IMR-90 (cell line): Measurements from ENCODE around the gene EGLN1. TPM values are rescaled to one million over a fixed set of nuclear protein-coding genes. Genes with fewer than 3 reads are reported as not detected.

Source experiments
- ATAC-seq: fragments of 200-7000 bp; cut with Tn5 transposase; 2 replicates; pipeline ENCODE4 v1.9.1; 2020; ENCODE audit warnings: low read depth, mild to moderate bottlenecking, moderate library complexity
- BruUV-seq: library from RNA; stranded (reverse); fragments of 400-500 nt; replicated peaks from 2 replicates; lab custom pipeline; 2021; lab: Mats Ljungman, UMichigan
- CTCF ChIA-PET: fragments of 300-600 bp; formaldehyde crosslinking; extraction: SDS; loops from one replicate; lab custom pipeline; 2021; ENCODE audit warnings: antibody characterized with exemption; lab: Yijun Ruan, JAX
- POLR2A ChIA-PET: fragments of 300-600 bp; sonication (Branson Sonifier 250); formaldehyde crosslinking; loops from one replicate; lab custom pipeline; 2022; ENCODE audit warnings: antibody characterized with exemption; ENCODE audit not compliant: unreplicated experiment; lab: Charles Lee
- DNase-seq: peaks from one replicate; pipeline ENCODE4 v3.0.0; 2013
- H2AFZ ChIP-seq: replicated peaks from 2 replicates; pipeline ENCODE3; 2013; ENCODE audit warnings: low read length, mild to moderate bottlenecking; ENCODE audit not compliant: poor library complexity
- H2AK5ac ChIP-seq: 2 replicates; pipeline ENCODE4 v1.6.1; 2013; ENCODE audit warnings: low read depth, low read length, inconsistent platforms
- H2AK9ac ChIP-seq: replicated peaks from 2 replicates; pipeline ENCODE3; 2013; ENCODE audit warnings: mild to moderate bottlenecking, low read depth, low read length, moderate library complexity; ENCODE audit not compliant: poor library complexity
- H2BK120ac ChIP-seq: 2 replicates; pipeline ENCODE4 v1.6.1; 2013; ENCODE audit warnings: low read depth, low read length, inconsistent platforms
- H2BK15ac ChIP-seq: 3 replicates; pipeline ENCODE4 v1.6.1; 2013; ENCODE audit warnings: low read depth, low read length, inconsistent platforms
- H2BK20ac ChIP-seq: 2 replicates; pipeline ENCODE4 v1.6.1; 2013; ENCODE audit warnings: low read depth, mild to moderate bottlenecking, inconsistent platforms, low read length, moderate library complexity
- H2BK5ac ChIP-seq: 2 replicates; pipeline ENCODE4 v1.6.1; 2013; ENCODE audit warnings: mild to moderate bottlenecking, low read depth, low read length, inconsistent platforms; ENCODE audit not compliant: poor library complexity, severe bottlenecking
- H3K14ac ChIP-seq: replicated peaks from 2 replicates; pipeline ENCODE4 v1.6.1; 2013; ENCODE audit warnings: low read depth, low read length, inconsistent platforms
- H3K18ac ChIP-seq: 2 replicates; pipeline ENCODE4 v1.6.1; 2013; ENCODE audit warnings: low read depth, low read length, control low read depth
- H3K23ac ChIP-seq: 2 replicates; pipeline ENCODE4 v1.6.1; 2013; ENCODE audit warnings: low read depth, low read length, inconsistent platforms
- H3K27ac ChIP-seq: 2 replicates; pipeline ENCODE4 v1.5.1; 2013; ENCODE audit warnings: mild to moderate bottlenecking, control low read depth, low read length; ENCODE audit not compliant: insufficient read depth
- H3K27me3 ChIP-seq: 2 replicates; pipeline ENCODE4 v1.6.1; 2013; ENCODE audit warnings: low read length; ENCODE audit not compliant: control insufficient read depth, insufficient read depth
- H3K36me3 ChIP-seq: 2 replicates; pipeline ENCODE4 v1.6.1; 2013; ENCODE audit warnings: low read length, mixed read lengths; ENCODE audit not compliant: control insufficient read depth, insufficient read depth
- H3K4ac ChIP-seq: 2 replicates; pipeline ENCODE4 v1.6.1; 2013; ENCODE audit warnings: low read depth, low read length, inconsistent platforms
- H3K4me1 ChIP-seq: 2 replicates; pipeline ENCODE4 v1.6.1; 2013; ENCODE audit warnings: low read length, mixed read lengths; ENCODE audit not compliant: control insufficient read depth, insufficient read depth
- H3K4me2 ChIP-seq: 2 replicates; pipeline ENCODE4 v1.6.1; 2013; ENCODE audit warnings: low read depth, mild to moderate bottlenecking, control low read depth, low read length, moderate library complexity
- H3K4me3 ChIP-seq: 2 replicates; pipeline ENCODE4 v1.5.1; 2013; ENCODE audit warnings: low read depth, mild to moderate bottlenecking, control low read depth, low read length, moderate library complexity; ENCODE audit not compliant: insufficient read depth
- H3K56ac ChIP-seq: 2 replicates; pipeline ENCODE4 v1.6.1; 2013; ENCODE audit warnings: low read length, inconsistent platforms; ENCODE audit not compliant: insufficient read depth; ENCODE audit errors: extremely low read depth
- H3K79me1 ChIP-seq, 2 experiments: 2 replicates each; pipeline ENCODE4 v1.6.1; 2013; ENCODE audit warnings: low read length in 2 of 2, inconsistent platforms in 1 of 2, low read depth in 1 of 2
- H3K9ac ChIP-seq: 2 replicates; pipeline ENCODE4 v1.6.1; 2013; ENCODE audit warnings: low read depth, low read length, control low read depth
- H3K9me1 ChIP-seq: 2 replicates; pipeline ENCODE4 v1.6.1; 2013; ENCODE audit warnings: low read length, inconsistent platforms; ENCODE audit not compliant: insufficient read depth
- H3K9me3 ChIP-seq: 2 replicates; pipeline ENCODE4 v1.6.1; 2013; ENCODE audit warnings: low read length; ENCODE audit not compliant: control insufficient read depth, insufficient read depth
- H4K20me1 ChIP-seq: 2 replicates; pipeline ENCODE4 v1.6.1; 2013; ENCODE audit warnings: low read length, inconsistent platforms; ENCODE audit not compliant: insufficient read depth
- H4K5ac ChIP-seq: 2 replicates; pipeline ENCODE4 v1.6.1; 2013; ENCODE audit warnings: mild to moderate bottlenecking, low read depth, low read length, control low read depth
- H4K8ac ChIP-seq, 2 experiments: 2 replicates each; pipeline ENCODE4 v1.6.1; 2013; ENCODE audit warnings: low read depth in 2 of 2, low read length in 2 of 2, control low read depth in 1 of 2, inconsistent platforms in 1 of 2
- H4K91ac ChIP-seq: 2 replicates; pipeline ENCODE4 v1.6.1; 2013; ENCODE audit warnings: low read depth, low read length, inconsistent platforms; ENCODE audit not compliant: insufficient read depth
- MXI1 ChIP-seq: IDR thresholded peaks from 2 replicates; pipeline ENCODE4 v1.6.1; 2012; ENCODE audit warnings: low read depth, mild to moderate bottlenecking, low read length, moderate library complexity, borderline replicate concordance
- POLR2A ChIP-seq: IDR thresholded peaks from 2 replicates; pipeline ENCODE4 v1.6.1; 2012; ENCODE audit warnings: mild to moderate bottlenecking, low read depth, low read length
- WGBS, 2 experiments: methylation state at CpG; one replicate each; pipeline versions ENCODE4 v1.1.5 to v1.1.7; 2013; ENCODE audit warnings: missing lambda C conversion rate in 2 of 2; ENCODE audit not compliant: insufficient read length in 1 of 2; ENCODE audit errors: extremely low coverage in 2 of 2; 5-methylcytosine and 5-hydroxymethylcytosine counted together
- dilution Hi-C: fragments of 300-500 bp; cut with HindIII; formaldehyde crosslinking; loops from one replicate; pipeline ENCODE4 v1.14.3; 2018; ENCODE audit warnings: low sequenced_read_pairs; ENCODE audit not compliant: unreplicated experiment
- in situ Hi-C: fragments of 300-500 bp; cut with MboI; formaldehyde crosslinking; loops from 3 replicates; pipeline ENCODE4 v1.14.3; 2019; ENCODE audit warnings: low sequenced_read_pairs, inconsistent platforms, mixed read lengths
- intact Hi-C: fragments of 100-400 bp; cut with micrococcal nuclease; formaldehyde crosslinking; loops from 2 replicates; pipeline ENCODE4 v1.10.0; 2022
- polyA plus RNA-seq, 3 experiments: library from polyadenylated mRNA; depleted of rRNA; stranded (reverse); fragments of >200 nt; gene quantifications; 2 replicates each; pipeline ENCODE4 v1.2.3, GENCODE V29; 2012; ENCODE audit warnings: low replicate concordance in 1 of 3
- total RNA-seq: library from RNA; depleted of rRNA; stranded (reverse); fragments of >200 nt; gene quantifications from 2 replicates; pipeline ENCODE4 v1.2.3, GENCODE V29; 2012
- TF ChIP-seq, protein P1 (sequence below): conservative IDR thresholded peaks from 2 replicates; pipeline ENCODE4 v1.5.1; 2012; ENCODE audit warnings: mild to moderate bottlenecking, low read depth, low read length, improper control_type of control experiment

EGLN1 gene
- total and polyA plus RNA-seq, 2 of the 4 experiments (the other 2 are of a cell fraction): 25.7 to 26.9 TPM

DNA sequence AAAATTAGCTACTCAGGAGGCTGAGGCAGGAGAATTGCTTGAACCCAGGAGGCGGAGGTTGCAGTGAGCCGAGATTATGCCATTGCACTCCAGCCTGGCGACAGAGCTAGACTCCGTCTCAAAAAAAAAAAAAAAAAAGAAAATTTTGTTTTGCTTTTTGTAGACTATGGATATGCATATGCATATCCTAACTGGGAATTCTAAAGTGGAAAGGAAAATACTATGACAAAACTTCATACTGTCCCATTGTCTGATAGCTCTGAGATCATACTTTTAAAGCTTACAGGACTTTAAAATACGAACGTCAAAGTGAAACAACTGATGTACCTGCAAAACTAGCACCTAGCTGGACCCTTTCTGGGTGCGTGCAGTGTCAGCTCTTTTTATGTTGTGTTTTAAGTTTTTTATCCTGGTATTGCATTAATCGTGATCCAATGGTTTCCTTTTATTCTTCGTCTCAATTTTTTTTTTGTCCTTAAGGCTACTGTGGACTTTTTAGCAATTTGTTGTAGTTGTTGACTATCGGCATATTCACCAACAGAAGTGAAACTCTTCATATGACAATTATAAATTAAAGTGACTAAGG is 64.8 kb downstream of the EGLN1 start:
- H3K14ac ChIP-seq: no peak overlapping the region
- dilution Hi-C loops (no loop called here), intact Hi-C loops (loop anchor here (5.0 kb wide), 1 partner anchor 400 kb away; no protein-coding TSS in a partner anchor), in situ Hi-C loops (no loop called here)
- H2BK20ac ChIP-seq: no peak overlapping the region
- no peak overlapping the region for H4K8ac ChIP-seq
- WGBS, 2 experiments: 100% methylated on average over 2 of the region's 10 CpGs; no CpG with 5 or more reads in 1 of the 2 experiments
- peaks cover 5% of the 10 kb centered on the region for H3K36me3 ChIP-seq
- no peak overlapping the region for H2AK9ac ChIP-seq
- H3K4ac ChIP-seq: no peak overlapping the region
- no peak overlapping the region for H4K91ac ChIP-seq
- CTCF ChIA-PET: interaction anchor here (0.6 to 0.9 kb wide), 2 partner anchors 175 to 227 kb away, joined by 4 read pairs; no protein-coding TSS in a partner anchor
- H3K79me1 ChIP-seq: peaks cover 18 to 19% of the 10 kb centered on the region in 2 experiments
- POLR2A ChIA-PET: no interaction called here
- no peak overlapping the region for H2BK15ac ChIP-seq
- H3K4me1 ChIP-seq: peaks cover 5% of the 10 kb centered on the region
- H3K23ac ChIP-seq: no peak overlapping the region
- H3K9ac ChIP-seq: no peak overlapping the region
- ATAC-seq: no peak
- no peak overlapping the region for H3K4me3 ChIP-seq
- no peaks in the 10 kb centered on the region; the same call in 1 of the 2 replicates for H4K20me1 ChIP-seq
- no peak overlapping the region for H2AK5ac ChIP-seq
- no peak overlapping the region for H4K5ac ChIP-seq
- H2BK5ac ChIP-seq: no peak overlapping the region
- H3K27me3 ChIP-seq: no peaks in the 10 kb centered on the region
- no peak overlapping the region for H3K4me2 ChIP-seq
- no TSS peak for BruUV-seq
- H2AFZ ChIP-seq: no peak overlapping the region
- H3K56ac ChIP-seq: no peak overlapping the region
- H3K27ac ChIP-seq: no peak overlapping the region
- no peak for DNase-seq
- no peak overlapping the region for H2BK120ac ChIP-seq
- peaks cover 4% of the 10 kb centered on the region; the same call in 1 of the 2 replicates for H3K9me1 ChIP-seq
- no peak overlapping the region for H3K18ac ChIP-seq
- H3K9me3 ChIP-seq: no peaks in the 10 kb centered on the region
- no peak for TF ChIP-seq MXI1
- TF ChIP-seq POLR2A: no peak
- TF ChIP-seq, protein P1, sequence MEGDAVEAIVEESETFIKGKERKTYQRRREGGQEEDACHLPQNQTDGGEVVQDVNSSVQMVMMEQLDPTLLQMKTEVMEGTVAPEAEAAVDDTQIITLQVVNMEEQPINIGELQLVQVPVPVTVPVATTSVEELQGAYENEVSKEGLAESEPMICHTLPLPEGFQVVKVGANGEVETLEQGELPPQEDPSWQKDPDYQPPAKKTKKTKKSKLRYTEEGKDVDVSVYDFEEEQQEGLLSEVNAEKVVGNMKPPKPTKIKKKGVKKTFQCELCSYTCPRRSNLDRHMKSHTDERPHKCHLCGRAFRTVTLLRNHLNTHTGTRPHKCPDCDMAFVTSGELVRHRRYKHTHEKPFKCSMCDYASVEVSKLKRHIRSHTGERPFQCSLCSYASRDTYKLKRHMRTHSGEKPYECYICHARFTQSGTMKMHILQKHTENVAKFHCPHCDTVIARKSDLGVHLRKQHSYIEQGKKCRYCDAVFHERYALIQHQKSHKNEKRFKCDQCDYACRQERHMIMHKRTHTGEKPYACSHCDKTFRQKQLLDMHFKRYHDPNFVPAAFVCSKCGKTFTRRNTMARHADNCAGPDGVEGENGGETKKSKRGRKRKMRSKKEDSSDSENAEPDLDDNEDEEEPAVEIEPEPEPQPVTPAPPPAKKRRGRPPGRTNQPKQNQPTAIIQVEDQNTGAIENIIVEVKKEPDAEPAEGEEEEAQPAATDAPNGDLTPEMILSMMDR: no peak
